Measurements from ENCODE around the gene TERT.
"Not testable (repeated sequence)": the region's sequence is repeated elsewhere in the genome, so short reads cannot be mapped to it uniquely, and the experiment has no call there.

TERT gene

DNA sequence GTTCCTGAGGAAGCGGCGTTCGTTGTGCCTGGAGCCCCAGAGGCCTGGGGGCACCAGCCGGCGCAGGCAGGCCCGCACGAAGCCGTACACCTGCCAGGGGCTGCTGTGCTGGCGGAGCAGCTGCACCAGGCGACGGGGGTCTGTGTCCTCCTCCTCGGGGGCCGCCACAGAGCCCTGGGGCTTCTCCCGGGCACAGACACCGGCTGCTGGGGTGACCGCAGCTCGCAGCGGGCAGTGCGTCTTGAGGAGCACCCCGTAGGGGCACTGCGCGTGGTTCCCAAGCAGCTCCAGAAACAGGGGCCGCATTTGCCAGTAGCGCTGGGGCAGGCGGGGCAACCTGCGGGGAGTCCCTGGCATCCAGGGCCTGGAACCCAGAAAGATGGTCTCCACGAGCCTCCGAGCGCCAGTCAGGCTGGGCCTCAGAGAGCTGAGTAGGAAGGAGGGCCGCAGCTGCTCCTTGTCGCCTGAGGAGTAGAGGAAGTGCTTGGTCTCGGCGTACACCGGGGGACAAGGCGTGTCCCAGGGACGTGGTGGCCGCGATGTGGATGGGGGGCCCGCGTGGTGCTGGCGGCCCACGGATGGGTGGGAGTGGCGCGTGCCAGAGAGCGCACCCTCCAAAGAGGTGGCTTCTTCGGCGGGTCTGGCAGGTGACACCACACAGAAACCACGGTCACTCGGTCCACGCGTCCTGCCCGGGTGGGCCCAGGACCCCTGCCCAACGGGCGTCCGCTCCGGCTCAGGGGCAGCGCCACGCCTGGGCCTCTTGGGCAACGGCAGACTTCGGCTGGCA is 1.3 kb downstream of the TERT start:
- no peak for DNase-seq

- no peak for DNase-seq
These were observed 1.9 kb downstream of the TERT start for GRCh38 chr5:1292846-1293415.

- no peak for DNase-seq
These were observed 2.7 kb downstream of the TERT start for GRCh38 chr5:1292139-1292538.

DNA sequence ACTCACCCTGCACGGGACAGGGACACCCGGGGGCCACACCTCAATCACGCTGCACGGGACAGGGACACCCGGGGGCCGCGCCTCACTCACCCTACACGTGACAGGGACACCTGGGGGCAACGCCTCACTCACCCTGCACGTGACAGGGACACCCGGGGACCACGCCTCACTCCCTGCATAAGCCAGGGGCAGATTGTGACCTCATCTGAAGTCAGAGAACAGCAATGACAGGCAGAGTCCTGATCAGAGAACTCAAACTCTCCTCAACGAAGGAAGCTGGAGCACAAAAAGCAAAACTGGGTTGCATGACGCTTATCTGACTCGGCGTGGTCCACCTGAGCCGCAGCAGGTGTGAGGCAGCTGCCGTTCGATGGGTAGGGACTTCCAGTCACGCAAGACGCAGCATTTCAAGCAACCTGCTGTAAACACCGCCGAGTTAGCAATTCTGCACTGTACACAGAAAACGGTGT is 3.2 kb downstream of the TERT start:
- DNase-seq: no peak

DNA sequence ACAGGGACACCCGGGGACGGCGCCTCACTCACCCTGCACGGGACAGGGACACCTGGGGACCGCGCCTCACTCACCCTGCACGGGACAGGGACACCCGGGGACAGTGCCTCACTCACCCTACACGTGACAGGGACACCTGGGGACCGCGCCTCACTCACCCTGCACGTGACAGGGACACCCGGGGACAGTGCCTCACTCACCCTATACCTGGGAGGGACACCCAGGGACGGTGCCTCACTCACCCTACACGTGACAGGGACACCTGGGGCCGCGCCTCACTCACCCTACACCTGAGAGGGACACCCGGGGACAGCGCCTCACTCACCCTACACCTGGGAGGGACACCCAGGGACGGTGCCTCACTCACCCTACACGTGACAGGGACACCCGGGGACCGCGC is 3.9 kb downstream of the TERT start:
- not testable (repeated sequence) for DNase-seq

- DNase-seq: not testable (repeated sequence)
These were observed 5.3 kb downstream of the TERT start for GRCh38 chr5:1289559-1289958.

DNA sequence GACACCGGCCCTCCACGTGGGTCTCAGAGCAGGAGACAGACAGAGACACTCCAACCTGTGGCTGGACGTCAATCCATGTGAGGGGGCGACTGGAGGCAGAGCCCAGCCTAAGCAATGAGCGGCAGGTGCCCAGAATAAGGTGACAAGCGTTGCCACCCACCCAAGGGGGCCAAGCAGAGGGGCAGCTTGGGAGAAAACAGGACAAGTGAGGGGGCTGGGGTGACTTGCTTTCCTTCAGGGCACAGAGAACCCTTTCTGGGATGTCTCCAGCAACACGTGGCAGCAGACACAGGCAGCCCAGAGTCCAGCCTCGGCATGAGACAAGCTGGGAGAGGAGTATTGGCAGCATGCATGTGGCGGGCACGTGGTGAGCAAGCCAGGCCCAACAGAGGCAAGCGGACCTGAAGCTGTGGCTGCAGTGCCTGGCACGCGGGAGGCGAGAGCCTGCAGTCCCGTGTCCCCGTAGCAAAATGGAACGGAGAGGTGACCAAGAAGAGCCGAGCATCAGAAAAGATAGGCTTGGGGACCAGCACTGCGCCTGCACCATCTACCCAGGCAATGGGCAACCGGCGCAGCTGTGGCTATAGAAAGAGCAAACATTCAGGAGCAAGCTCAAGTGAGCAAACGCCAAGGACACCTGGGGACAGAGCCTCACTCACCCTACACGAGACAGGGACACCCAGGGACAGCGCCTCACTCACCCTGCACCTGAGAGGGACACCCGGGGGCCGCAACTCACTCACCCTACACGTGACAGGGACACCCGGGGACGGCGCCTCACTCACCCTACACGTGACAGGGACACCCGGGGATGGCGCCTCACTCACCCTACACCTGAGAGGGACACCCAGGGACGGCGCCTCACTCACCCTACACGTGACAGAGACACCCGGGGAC is 6.2 kb downstream of the TERT start:
- no peak for DNase-seq

DNA sequence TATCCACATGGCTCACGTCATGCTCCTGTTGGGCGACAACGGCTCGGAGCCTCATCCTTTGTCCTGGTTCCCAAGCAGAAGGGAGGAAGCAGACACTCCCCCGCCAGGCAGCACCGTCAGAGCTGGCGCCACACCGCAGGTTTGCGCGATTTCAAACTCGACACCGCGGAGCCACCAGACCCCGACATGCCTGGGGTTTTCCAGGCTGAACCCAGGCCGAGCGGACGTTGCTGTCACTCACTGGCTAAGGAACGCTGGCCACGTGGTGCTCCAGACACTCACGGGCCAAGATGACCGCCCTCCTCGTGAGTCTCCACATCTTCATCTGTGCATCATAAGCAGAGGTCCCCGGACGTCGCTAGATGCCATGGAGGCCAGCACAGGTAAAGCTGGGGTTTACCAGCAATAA is 9.0 kb downstream of the TERT start:
- no peak for DNase-seq

GRCh38 chr5:1285141-1285540 is 9.7 kb downstream of the TERT start:
- DNase-seq: no peak

DNA sequence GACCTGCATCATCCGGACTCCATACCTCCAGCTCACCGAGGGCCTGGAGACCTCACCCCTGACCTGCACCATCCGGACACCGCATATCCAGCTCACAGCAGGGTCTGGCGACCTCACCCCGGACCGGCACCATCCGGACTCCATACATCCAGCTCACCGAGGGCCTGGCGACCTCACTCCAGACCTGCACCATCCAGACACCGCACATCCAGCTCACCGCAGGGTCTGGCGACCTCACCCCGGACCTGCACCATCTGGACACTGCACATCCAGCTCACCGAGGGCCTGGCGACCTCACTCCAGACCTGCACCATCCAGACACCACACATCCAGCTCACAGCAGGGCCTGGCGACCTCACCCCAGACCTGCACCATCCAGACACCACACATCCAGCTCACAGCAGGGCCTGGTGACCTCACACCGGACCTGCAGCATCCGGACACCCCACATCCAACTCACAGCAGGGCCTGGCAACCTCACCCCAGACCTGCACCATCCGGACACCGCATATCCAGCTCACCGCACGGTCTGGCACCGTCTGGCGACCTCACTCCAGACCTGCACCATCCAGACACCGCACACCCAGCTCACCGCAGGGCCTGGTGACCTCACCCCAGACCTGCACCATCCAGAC is 10.4 kb downstream of the TERT start:
- not testable (repeated sequence) for DNase-seq

- DNase-seq: not testable (repeated sequence)
These were observed 11.2 kb downstream of the TERT start for GRCh38 chr5:1283729-1284041.

DNA sequence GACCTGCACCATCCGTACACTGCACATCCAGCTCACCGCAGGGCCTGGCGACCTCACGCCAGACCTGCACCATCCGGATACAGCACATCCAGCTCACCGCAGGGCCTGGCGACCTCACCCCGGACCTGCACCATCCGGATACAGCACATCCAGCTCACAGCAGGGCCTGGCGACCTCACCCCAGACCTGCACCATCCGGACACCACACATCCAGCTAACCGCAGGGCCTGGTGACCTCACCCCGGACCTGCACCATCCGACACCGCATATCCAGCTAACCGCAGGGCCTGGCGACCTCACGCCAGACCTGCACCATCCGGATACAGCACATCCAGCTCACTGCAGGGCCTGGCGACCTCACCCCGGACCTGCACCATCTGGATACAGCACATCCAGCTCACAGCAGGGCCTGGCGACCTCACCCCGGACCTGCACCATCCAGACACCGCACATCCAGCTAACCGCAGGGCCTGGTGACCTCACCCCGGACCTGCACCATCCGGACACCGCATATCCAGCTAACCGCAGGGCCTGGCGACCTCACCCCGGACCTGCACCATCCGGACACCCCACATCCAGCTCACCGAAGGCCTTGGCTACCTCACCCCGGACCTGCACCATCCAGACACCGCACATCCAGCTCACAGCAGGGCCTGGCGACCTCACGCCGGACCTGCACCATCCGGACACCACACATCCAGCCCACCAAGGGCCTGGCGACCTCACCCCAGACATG is 11.7 kb downstream of the TERT start:
- not testable (repeated sequence) for DNase-seq

DNA sequence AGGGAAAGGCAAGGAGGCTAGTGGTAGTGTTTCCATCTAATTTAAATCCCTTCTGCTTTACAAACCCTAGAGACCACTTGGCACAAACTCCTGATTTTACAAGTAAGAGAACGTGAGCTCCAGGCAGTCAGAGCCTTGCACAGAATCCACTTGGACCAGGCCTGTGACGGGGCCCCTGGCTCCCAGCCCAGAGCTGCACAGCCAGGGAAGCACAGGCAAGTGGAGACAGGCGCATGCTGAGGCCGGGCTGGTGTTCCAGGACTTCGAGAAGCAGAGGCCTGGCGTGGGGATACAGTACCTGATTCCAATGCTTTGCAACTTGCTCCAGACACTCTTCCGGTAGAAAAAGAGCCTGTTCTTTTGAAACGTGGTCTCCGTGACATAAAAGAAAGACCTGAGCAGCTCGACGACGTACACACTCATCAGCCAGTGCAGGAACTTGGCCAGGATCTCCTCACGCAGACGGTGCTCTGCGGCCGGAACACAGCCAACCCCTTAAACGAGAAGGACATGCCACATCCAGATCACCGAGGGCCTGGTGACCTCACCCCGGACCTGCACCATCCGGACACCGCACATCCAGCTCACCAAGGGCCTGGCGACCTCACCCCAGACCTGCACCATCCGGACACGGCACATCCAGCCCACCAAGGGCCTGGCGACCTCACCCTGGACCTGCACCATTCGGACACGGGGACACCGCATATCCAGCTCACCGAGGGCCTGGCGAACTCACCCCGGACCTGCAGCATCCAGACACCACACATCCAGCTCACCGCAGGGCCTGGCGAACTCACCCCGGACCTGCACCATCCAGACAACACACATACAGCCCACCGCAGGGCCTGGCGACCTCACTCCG is 12.5 kb downstream of the TERT start:
- no peak for DNase-seq

DNA sequence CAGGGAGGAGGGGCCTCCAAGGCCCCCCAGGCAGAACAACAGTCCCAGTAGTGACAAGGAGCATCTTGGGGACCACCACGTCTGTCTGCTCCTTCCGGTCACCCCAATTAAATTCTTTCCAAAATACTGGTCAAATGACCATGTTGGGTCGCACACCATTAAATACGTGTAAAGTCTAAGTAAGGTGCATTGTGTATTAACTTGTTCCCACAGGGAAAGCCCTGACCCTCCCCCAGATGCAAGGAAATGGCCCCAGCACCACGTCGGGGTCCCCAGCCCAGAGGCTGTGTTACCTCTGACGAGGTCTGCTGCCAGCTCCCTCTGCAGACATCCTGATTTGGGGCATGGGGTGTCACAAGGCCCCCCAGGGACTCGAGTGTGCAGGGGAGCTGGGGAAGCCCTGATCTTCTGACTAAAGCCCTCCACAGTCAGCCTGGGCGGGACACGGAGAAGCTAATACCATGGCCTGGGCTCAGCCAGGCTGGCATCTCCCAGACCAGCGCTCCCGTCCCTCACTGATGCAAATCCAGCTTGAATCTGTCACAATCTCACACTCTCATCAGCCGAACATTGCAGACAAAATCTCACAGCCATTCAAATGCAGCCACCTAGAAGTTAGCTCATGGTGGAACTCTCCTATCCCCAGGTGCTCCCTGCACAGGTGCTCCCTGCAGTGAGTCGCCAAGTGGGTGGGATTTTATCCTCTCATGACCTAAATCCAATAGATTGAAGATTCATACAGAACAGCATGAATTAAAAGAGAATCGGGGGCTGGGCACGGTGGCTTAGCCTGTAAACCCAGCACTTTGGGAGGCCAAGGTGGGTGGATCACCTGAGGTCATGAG is 13.6 kb downstream of the TERT start:
- no peak for DNase-seq

DNA sequence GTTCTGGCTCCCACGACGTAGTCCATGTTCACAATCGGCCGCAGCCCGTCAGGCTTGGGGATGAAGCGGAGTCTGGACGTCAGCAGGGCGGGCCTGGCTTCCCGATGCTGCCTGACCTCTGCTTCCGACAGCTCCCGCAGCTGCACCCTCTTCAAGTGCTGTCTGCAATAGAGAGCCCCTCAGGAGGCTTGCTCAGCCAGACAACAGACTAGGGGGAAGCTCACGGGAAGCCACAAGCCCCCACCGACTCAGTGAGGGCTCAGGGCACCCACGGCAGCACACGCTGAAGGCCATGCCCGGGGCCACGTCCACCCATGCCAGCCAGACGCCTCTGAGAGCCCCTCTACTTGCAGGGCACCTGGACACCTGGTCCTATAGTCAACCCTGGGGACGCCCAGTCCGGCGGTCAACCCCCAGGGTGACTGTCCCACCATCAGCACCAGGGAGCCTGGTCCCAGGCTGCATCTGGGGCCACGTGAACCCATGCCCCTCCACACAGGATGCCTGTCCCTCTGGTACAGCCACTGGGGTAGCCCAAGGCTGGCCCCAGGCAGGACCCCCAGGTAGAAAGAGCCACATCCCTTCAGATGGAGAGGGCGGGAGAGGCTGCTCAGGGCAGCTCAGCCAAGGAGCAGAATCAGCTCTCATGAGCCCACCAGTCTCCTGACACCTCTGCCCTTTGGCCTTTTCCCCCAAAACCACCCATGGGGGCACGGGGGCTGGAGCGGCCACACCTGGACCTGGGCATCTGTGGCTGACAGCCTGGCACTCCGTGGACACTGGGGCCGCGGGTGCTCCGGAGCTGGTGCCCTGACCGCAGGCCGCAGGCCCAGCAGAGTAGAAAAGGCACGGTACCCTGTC is 14.5 kb downstream of the TERT start:
- DNase-seq: no peak

GRCh38 chr5:1279443-1280151 is 15.3 kb downstream of the TERT start:
- no peak for DNase-seq

DNA sequence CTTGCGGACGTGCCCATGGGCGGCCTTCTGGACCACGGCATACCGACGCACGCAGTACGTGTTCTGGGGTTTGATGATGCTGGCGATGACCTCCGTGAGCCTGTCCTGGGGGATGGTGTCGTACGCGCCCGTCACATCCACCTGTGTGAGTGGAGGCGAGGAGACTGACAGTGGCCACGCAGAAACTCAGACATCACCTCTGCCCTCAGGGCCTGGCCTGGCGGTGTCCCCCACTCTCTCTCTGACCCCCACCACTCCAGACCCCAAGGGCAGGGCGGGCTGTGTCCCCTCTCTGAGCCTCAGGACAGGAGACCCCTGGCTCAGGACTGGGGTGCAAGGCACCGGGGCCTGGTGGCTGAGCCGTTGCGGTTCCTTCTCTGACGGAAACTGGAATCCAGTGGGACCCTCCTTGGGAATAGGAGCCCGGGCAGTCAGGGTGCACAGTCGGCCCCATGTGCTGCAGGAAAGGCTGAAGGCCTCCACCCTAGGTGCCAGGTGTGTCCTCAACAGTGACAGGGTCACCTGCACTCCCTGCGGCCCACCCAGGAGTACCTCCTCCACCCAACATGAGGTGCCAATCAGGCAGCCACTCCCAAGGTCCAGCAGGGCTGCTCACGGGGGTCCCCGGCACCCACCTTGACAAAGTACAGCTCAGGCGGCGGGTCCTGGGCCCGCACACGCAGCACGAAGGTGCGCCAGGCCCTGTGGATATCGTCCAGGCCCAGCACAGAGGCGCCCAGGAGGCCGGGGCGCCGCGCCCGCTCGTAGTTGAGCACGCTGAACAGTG is 16.0 kb downstream of the TERT start:
- no peak for DNase-seq

GRCh38 chr5:1278216-1278615 is 16.7 kb downstream of the TERT start:
- no peak for DNase-seq
